HepG2 (cell line): Measurements from ENCODE around the gene IGSF8. TPM values are rescaled to one million over a fixed set of nuclear protein-coding genes. Genes with fewer than 3 reads are reported as not detected.
A peak's percentile ranks its signal among the peaks of the same experiment; 100 is the strongest.

Source experiments
- ATAC-seq: fragments of 200-7000 bp; cut with Tn5 transposase; 3 replicates; pipeline ENCODE4 v1.9.1; 2020; ENCODE audit warnings: mild to moderate bottlenecking, moderate library complexity
- BruUV-seq: library from RNA; stranded (reverse); fragments of 400-500 nt; replicated peaks from 2 replicates; lab custom pipeline; 2021; lab: Mats Ljungman, UMichigan
- CTCF ChIA-PET: fragments of 300-600 bp; formaldehyde crosslinking; extraction: SDS; loops from one replicate; lab custom pipeline; 2021; ENCODE audit warnings: low total read pairs, inconsistent platforms, low intra/inter-chr PET ratio; lab: Yijun Ruan, JAX
- POLR2A ChIA-PET: fragments of 350-600 bp; sonication (Branson Sonifier 250); formaldehyde crosslinking; loops from one replicate; lab custom pipeline; 2020; ENCODE audit warnings: antibody characterized with exemption, inconsistent platforms; lab: Yijun Ruan, JAX
- DNase-seq: peaks from one replicate; pipeline ENCODE4 v3.0.0-alpha.2; 2015; ENCODE audit warnings: low spot score
- FAIRE-seq: peaks from 3 replicates; lab custom pipeline; 2011; peaks lifted over from hg19 to GRCh38; lab: Jason Lieb, UNC
- H2AFZ ChIP-seq: one replicate; pipeline ENCODE4 v1.6.1; 2011; ENCODE audit warnings: low read length, inconsistent platforms
- H3K27ac ChIP-seq: fragments of 300-600 bp; 3 replicates; pipeline ENCODE4 v1.8.0; 2011; ENCODE audit warnings: mixed run types, mild to moderate bottlenecking, mixed read lengths, low read length, inconsistent platforms; ENCODE audit not compliant: insufficient read depth; ENCODE audit errors: extremely low read length
- H3K27me3 ChIP-seq, 2 experiments: fragments of 200-600 bp in 1 of 2; 2 replicates in 1 of 2; 3 replicates in 1 of 2; pipeline versions ENCODE4 v1.6.0 to v1.8.0; 2011; ENCODE audit warnings: low read length in 2 of 2, mild to moderate bottlenecking in 2 of 2, moderate library complexity in 2 of 2, inconsistent platforms in 1 of 2; ENCODE audit not compliant: insufficient read depth in 2 of 2, control insufficient read depth in 1 of 2
- H3K36me3 ChIP-seq, 2 experiments: fragments of 200-600 bp in 1 of 2; replicated peaks in 1 of 2; 2 replicates in 1 of 2; 3 replicates in 1 of 2; pipeline versions ENCODE4 v1.5.1 to v1.8.0; 2011; ENCODE audit warnings: low read length in 2 of 2, inconsistent platforms in 1 of 2; ENCODE audit not compliant: insufficient read depth in 2 of 2, control insufficient read depth in 1 of 2
- H3K4me1 ChIP-seq: 2 replicates; pipeline ENCODE4 v1.5.1; 2012; ENCODE audit warnings: low read length, inconsistent platforms; ENCODE audit not compliant: insufficient read depth
- H3K4me2 ChIP-seq: 2 replicates; pipeline ENCODE4 v1.6.0; 2011; ENCODE audit warnings: low read depth, low read length, inconsistent platforms
- H3K4me3 ChIP-seq, 3 experiments: fragments of 200-600 bp in 1 of 3; sonication (generic), shearing (Covaris generic) in 1 of 3; replicated peaks in 1 of 3; 2 replicates each; pipeline ENCODE4 v1.5.1; 2011 to 2016; ENCODE audit warnings: low read length in 3 of 3, inconsistent platforms in 2 of 3, low read depth in 2 of 3, mild to moderate bottlenecking in 2 of 3, control low read depth in 1 of 3, mixed read lengths in 1 of 3; ENCODE audit not compliant: insufficient read depth in 1 of 3
- H3K79me2 ChIP-seq: one replicate; pipeline ENCODE4 v1.6.1; 2011; ENCODE audit warnings: low read length, inconsistent platforms; ENCODE audit not compliant: insufficient read depth
- H3K9ac ChIP-seq: 2 replicates; pipeline ENCODE4 v1.6.0; 2011; ENCODE audit warnings: mild to moderate bottlenecking, low read depth, low read length, inconsistent platforms; ENCODE audit not compliant: insufficient read depth
- H3K9me3 ChIP-seq: 2 replicates; pipeline ENCODE4 v1.5.1; 2012; ENCODE audit warnings: mild to moderate bottlenecking, low read length
- H4K20me1 ChIP-seq: 2 replicates; pipeline ENCODE4 v1.6.0; 2011; ENCODE audit warnings: inconsistent platforms, mild to moderate bottlenecking, low read length, moderate library complexity; ENCODE audit not compliant: insufficient read depth
- BCL3 ChIP-seq: sonication (generic); formaldehyde crosslinking; IDR thresholded peaks from 2 replicates; pipeline ENCODE4 v1.5.1; 2020; ENCODE audit warnings: mild to moderate bottlenecking, missing genetic modification reagents, moderate library complexity
- DPF2 ChIP-seq: sonication (generic); formaldehyde crosslinking; IDR thresholded peaks from 2 replicates; pipeline ENCODE4 v1.4.0; 2020; ENCODE audit warnings: mild to moderate bottlenecking, low read depth, missing genetic modification reagents, borderline replicate concordance
- MYC ChIP-seq: sonication (generic); formaldehyde crosslinking; IDR thresholded peaks from 2 replicates; pipeline ENCODE4 v1.9.0; 2021; ENCODE audit warnings: missing genetic modification reagents, borderline replicate concordance
- NFATC3 ChIP-seq: sonication (generic); formaldehyde crosslinking; IDR thresholded peaks from 2 replicates; pipeline ENCODE4 v1.5.1; 2020; ENCODE audit warnings: mild to moderate bottlenecking, missing genetic modification reagents
- PITX1 ChIP-seq: sonication (generic); formaldehyde crosslinking; IDR thresholded peaks from 2 replicates; pipeline ENCODE4 v1.5.1; 2020; ENCODE audit warnings: mild to moderate bottlenecking, missing genetic modification reagents
- SMC3 ChIP-seq: IDR thresholded peaks from 2 replicates; pipeline ENCODE4 v1.6.1; 2011; ENCODE audit warnings: low read length, improper control_type of control experiment
- TARDBP ChIP-seq: sonication (generic); formaldehyde crosslinking; IDR thresholded peaks from 2 replicates; pipeline ENCODE4 v1.8.0; 2022; ENCODE audit warnings: mild to moderate bottlenecking, missing genetic modification reagents
- UBTF ChIP-seq: sonication (generic); formaldehyde crosslinking; IDR thresholded peaks from 2 replicates; pipeline ENCODE4 v1.4.0; 2020; ENCODE audit warnings: mild to moderate bottlenecking, missing genetic modification reagents
- ZBTB25 ChIP-seq: IDR thresholded peaks from 2 replicates; pipeline ENCODE4 v1.6.1; 2018; ENCODE audit warnings: missing genetic modification reagents
- ZBTB7B ChIP-seq: sonication (generic); formaldehyde crosslinking; IDR thresholded peaks from 2 replicates; pipeline ENCODE4 v1.4.0; 2020; ENCODE audit warnings: missing genetic modification reagents
- ZNF839 ChIP-seq: sonication (generic); formaldehyde crosslinking; IDR thresholded peaks from 2 replicates; pipeline ENCODE4 v1.4.0; 2020; ENCODE audit warnings: missing genetic modification reagents, mild to moderate bottlenecking, borderline replicate concordance
- WGBS: methylation state at CpG from one replicate; pipeline ENCODE4 v1.1.6; 2017; ENCODE audit warnings: low lambda C conversion rate; 5-methylcytosine and 5-hydroxymethylcytosine counted together
- in situ Hi-C: cut with HindIII; loops from 2 replicates; pipeline ENCODE4 v1.10.0; 2017; ENCODE audit warnings: low pct_unique_long_range_greater_than_20kb; ENCODE audit not compliant: extremely low pct_ligation_motif_present
- intact Hi-C: fragments of 100-400 bp; cut with micrococcal nuclease; formaldehyde crosslinking; loops from one replicate; pipeline ENCODE4 v1.10.0; 2022; ENCODE audit not compliant: unreplicated experiment
- polyA plus RNA-seq, 8 experiments: library from polyadenylated mRNA; depleted of rRNA in 3 of 8; stranded (reverse) in 7 of 8; unstranded in 1 of 8; fragments of >200 nt; fragmentation: Illumina TruSeq in 4 of 8; extraction: Trizol in 4 of 8; gene quantifications; 2 replicates each; pipeline versions ENCODE4 v1.2.1 to v1.2.3, GENCODE V29; 2011 to 2016; ENCODE audit warnings: low read depth in 4 of 8, missing spikeins in 1 of 8, mixed read lengths in 1 of 8; ENCODE audit not compliant: insufficient read depth in 1 of 8
- total RNA-seq, 5 experiments: library from RNA; depleted of rRNA; stranded (reverse); fragments of >200 nt; fragmentation: Illumina TruSeq; extraction: Trizol; gene quantifications; 2 replicates each; pipeline ENCODE4 v1.2.3, GENCODE V29; 2016; ENCODE audit warnings: low read depth in 1 of 5
- TF ChIP-seq, protein P1 (sequence below): sonication (generic); IDR thresholded peaks from 2 replicates; pipeline ENCODE4 v1.6.1; 2016; ENCODE audit warnings: low read depth, borderline replicate concordance
- TF ChIP-seq, protein P2 (sequence below): sonication (generic); formaldehyde crosslinking; IDR thresholded peaks from 2 replicates; pipeline ENCODE4 v1.5.0; 2020; ENCODE audit warnings: mild to moderate bottlenecking, missing genetic modification reagents, moderate library complexity

The IGSF8 gene
- total and polyA plus RNA-seq, 2 of the 13 experiments (the other 11 are each of a cell fraction or from before 2014, with no cell fraction given): 24.0 to 41.0 TPM

DNA sequence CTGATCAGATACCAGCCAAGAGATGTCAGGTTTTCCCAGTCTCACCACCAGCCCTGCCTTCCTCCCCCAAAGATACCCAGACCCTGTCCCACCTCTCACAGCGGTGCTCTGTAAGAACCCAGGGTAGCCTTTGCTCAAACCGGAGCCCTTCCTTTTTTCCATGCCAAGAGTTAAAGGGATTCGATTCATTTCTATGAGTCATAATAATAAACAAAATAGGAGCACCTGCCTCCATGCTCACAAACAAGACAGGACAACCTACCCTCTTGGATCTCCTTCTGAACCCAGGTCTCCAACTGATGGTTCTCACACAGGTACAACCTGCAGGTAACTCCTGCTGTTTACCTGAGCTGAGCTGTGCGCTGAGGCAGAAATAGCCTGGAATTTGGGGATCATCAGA lies 11.3 kb upstream of the IGSF8 start (continued):
- no peak for TF ChIP-seq UBTF (CRISPR knock-in tag)

- H3K9ac ChIP-seq: peak overlapping the region; percentile 24; the same call in 1 of the 2 replicates
- no peaks in the 10 kb centered on the region for H3K79me2 ChIP-seq
- H2AFZ ChIP-seq: no peak overlapping the region
- in situ Hi-C loops (loop anchor here (10.0 kb wide), 1 partner anchor 106 kb away; no protein-coding TSS in a partner anchor), intact Hi-C loops (loop anchor here (2.0 kb wide), 1 partner anchor 144 kb away; no protein-coding TSS in a partner anchor)
- peak overlapping the region; percentile 79 for H3K4me2 ChIP-seq
- FAIRE-seq (peak; percentile 79), DNase-seq (peak; percentile 80), ATAC-seq (peak; percentile 77)
- 0% methylated on average over 5 of the region's 6 CpGs for WGBS
- ChIA-PET CTCF (interaction anchor here (0.7 kb wide), 1 partner anchor 55 kb away, joined by 3 read pairs; no protein-coding TSS in a partner anchor), POLR2A (no interaction called here)
- no TSS peak for BruUV-seq
- H3K27me3 ChIP-seq: no peaks in the 10 kb centered on the region
- H3K4me1 ChIP-seq: peaks cover 75% of the 10 kb centered on the region
- H3K4me3 ChIP-seq: peak overlapping the region in 2 of 3 experiments; percentile 19 to 38; a peak in 2 of 6 replicates
- no peaks in the 10 kb centered on the region for H4K20me1 ChIP-seq
- H3K36me3 ChIP-seq: no peaks in the 10 kb centered on the region; a peak in 1 of 5 replicates
- H3K27ac ChIP-seq: peak overlapping the region; percentile 70
- no peaks in the 10 kb centered on the region for H3K9me3 ChIP-seq
- TF ChIP-seq MYC (peak; percentile 34; the same call in 1 of the 2 replicates), NFATC3 (0 out of 2 replicates have a peak, but pooled peaks have one; percentile 21), SMC3 (0 out of 2 replicates have a peak, but pooled peaks have one; percentile 7), BCL3 (no peak), DPF2 (CRISPR knock-in tag) (0 out of 2 replicates have a peak, but pooled peaks have one; percentile 13), ZBTB7B (CRISPR knock-in tag) (peak; percentile 42; the same call in 1 of the 2 replicates), ZNF839 (CRISPR knock-in tag) (no peak), PITX1 (CRISPR knock-in tag) (0 out of 2 replicates have a peak, but pooled peaks have one; percentile 32), TARDBP (CRISPR knock-in tag) (peak; percentile 49; the same call in 1 of the 2 replicates), ZBTB25 (CRISPR knock-in tag) (0 out of 2 replicates have a peak, but pooled peaks have one; percentile 27)
- TF ChIP-seq, protein P1, sequence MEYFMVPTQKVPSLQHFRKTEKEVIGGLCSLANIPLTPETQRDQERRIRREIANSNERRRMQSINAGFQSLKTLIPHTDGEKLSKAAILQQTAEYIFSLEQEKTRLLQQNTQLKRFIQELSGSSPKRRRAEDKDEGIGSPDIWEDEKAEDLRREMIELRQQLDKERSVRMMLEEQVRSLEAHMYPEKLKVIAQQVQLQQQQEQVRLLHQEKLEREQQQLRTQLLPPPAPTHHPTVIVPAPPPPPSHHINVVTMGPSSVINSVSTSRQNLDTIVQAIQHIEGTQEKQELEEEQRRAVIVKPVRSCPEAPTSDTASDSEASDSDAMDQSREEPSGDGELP: peak; percentile 86
- TF ChIP-seq, protein P2, sequence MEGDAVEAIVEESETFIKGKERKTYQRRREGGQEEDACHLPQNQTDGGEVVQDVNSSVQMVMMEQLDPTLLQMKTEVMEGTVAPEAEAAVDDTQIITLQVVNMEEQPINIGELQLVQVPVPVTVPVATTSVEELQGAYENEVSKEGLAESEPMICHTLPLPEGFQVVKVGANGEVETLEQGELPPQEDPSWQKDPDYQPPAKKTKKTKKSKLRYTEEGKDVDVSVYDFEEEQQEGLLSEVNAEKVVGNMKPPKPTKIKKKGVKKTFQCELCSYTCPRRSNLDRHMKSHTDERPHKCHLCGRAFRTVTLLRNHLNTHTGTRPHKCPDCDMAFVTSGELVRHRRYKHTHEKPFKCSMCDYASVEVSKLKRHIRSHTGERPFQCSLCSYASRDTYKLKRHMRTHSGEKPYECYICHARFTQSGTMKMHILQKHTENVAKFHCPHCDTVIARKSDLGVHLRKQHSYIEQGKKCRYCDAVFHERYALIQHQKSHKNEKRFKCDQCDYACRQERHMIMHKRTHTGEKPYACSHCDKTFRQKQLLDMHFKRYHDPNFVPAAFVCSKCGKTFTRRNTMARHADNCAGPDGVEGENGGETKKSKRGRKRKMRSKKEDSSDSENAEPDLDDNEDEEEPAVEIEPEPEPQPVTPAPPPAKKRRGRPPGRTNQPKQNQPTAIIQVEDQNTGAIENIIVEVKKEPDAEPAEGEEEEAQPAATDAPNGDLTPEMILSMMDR (CRISPR knock-in tag): peak; percentile 52
These were observed 10.7 kb upstream of the IGSF8 start for GRCh38 chr1:160108888-160109662.
